Inferior parietal cortex (tissue), 1 donor: Measurements from ENCODE around the gene KPNA2.
"Not testable (repeated sequence)": the region's sequence is repeated elsewhere in the genome, so short reads cannot be mapped to it uniquely, and the experiment has no call there.

Source experiments
- DNase-seq: peaks from one replicate; pipeline ENCODE4 v3.0.0-alpha.2; 2016; ENCODE audit errors: extremely low spot score

Gene KPNA2

GRCh38 chr17:68057531-68057952, 22.0 kb downstream of the KPNA2 start:
- no peak for DNase-seq

GRCh38 chr17:68060336-68060735, 24.8 kb downstream of the KPNA2 start:
- no peak for DNase-seq

GRCh38 chr17:68061512-68062313, 26.2 kb downstream of the KPNA2 start:
- DNase-seq = no peak

GRCh38 chr17:68065366-68065765, 29.8 kb downstream of the KPNA2 start:
- not testable (repeated sequence) for DNase-seq

GRCh38 chr17:68068512-68068911, 33.0 kb downstream of the KPNA2 start:
- DNase-seq = not testable (repeated sequence)

GRCh38 chr17:68070582-68071444, 35.3 kb downstream of the KPNA2 start:
- DNase-seq = not testable (repeated sequence)

- DNase-seq = no peak
Observed at GRCh38 chr17:68074279-68074678, 38.7 kb downstream of the KPNA2 start.

- not testable (repeated sequence) for DNase-seq
Observed at GRCh38 chr17:68075953-68076607, 40.5 kb downstream of the KPNA2 start.

- not testable (repeated sequence) for DNase-seq
Observed at GRCh38 chr17:68077498-68077897, 42.0 kb downstream of the KPNA2 start.

- DNase-seq = no peak
Observed at GRCh38 chr17:68080411-68081150, 45.0 kb downstream of the KPNA2 start.

GRCh38 chr17:68081305-68082265, 46.0 kb downstream of the KPNA2 start:
- not testable (repeated sequence) for DNase-seq

GRCh38 chr17:68085771-68086381, 50.3 kb downstream of the KPNA2 start:
- no peak for DNase-seq

- DNase-seq = not testable (repeated sequence)
Observed at GRCh38 chr17:68086666-68087065, 51.1 kb downstream of the KPNA2 start.

GRCh38 chr17:68087131-68087623, 51.6 kb downstream of the KPNA2 start:
- not testable (repeated sequence) for DNase-seq

- no peak for DNase-seq
Observed at GRCh38 chr17:68087851-68088250, 52.3 kb downstream of the KPNA2 start.

GRCh38 chr17:68089881-68090280, 54.3 kb downstream of the KPNA2 start:
- no peak for DNase-seq

- DNase-seq = no peak
Observed at GRCh38 chr17:68094481-68095078, 59.0 kb downstream of the KPNA2 start.

- DNase-seq = no peak
Observed at GRCh38 chr17:68095205-68095811, 59.8 kb downstream of the KPNA2 start.

- no peak for DNase-seq
Observed at GRCh38 chr17:68096111-68096510, 60.6 kb downstream of the KPNA2 start.
